ENCODE results near the gene CD6.

The CD6 gene

DNA sequence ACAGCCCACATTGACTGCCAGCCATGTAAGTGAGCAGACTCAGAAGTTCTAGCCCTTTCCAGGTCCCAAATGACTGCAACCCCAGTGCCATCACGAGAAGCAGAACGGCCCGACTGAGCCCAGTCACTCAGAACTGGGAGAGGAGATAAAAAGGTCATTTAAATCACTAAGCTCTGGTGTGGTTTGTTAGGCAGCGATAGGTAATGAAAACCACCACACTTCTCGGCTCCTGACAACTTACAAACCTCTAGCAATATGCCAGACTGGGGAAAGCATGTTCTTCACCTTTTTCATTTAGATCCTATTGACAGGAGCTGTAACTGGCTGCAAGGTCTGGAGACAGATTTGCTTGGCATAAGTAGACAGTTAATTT, 26.2 kb upstream of the CD6 start:
- no peak for DNase-seq (ENCODE audit: extremely low read depth, low read depth)
- TF ChIP-seq, protein P1, sequence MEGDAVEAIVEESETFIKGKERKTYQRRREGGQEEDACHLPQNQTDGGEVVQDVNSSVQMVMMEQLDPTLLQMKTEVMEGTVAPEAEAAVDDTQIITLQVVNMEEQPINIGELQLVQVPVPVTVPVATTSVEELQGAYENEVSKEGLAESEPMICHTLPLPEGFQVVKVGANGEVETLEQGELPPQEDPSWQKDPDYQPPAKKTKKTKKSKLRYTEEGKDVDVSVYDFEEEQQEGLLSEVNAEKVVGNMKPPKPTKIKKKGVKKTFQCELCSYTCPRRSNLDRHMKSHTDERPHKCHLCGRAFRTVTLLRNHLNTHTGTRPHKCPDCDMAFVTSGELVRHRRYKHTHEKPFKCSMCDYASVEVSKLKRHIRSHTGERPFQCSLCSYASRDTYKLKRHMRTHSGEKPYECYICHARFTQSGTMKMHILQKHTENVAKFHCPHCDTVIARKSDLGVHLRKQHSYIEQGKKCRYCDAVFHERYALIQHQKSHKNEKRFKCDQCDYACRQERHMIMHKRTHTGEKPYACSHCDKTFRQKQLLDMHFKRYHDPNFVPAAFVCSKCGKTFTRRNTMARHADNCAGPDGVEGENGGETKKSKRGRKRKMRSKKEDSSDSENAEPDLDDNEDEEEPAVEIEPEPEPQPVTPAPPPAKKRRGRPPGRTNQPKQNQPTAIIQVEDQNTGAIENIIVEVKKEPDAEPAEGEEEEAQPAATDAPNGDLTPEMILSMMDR (IDR thresholded peaks at IDR 0.05; ENCODE audit: low read depth, low read length, missing control alignments): no peak
- H3K4me3 ChIP-seq (replicated peaks; ENCODE audit: low read depth, low read length): no peak overlapping the region

DNA sequence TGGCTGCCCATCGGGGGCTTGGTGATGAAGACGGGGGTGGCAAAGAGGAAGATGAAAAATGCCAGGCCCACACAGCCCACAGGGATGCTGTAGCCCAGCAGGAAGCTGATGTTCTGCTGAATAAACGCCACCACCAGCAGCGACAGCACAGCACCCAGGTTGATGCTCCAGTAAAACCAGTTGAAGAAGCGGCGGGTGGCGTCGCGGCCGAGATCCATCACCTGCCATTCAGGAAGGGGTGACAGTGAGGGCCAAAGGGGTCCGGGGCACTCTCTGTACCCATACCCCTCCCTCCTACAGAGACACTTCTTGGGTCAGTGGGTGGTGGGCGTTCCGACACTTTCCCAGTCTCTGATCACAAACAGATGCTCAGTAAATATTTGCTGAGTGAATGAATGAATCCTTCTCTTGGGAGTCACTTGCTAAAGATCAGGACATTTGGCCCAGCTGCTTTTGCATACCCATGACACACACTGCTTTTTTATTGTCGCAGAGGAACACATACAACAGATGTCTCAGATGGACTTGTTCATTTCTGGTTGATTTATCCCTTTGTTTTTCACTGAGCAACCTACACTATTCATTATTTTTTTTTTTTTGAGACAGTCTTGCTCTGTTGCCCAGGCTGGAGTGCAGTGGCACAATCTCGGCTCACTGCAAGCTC, 24.7 kb upstream of the CD6 start:
- DNase-seq (ENCODE audit: extremely low read depth, low read depth): no peak
- H3K4me3 ChIP-seq (replicated peaks; ENCODE audit: low read depth, low read length): no peak overlapping the region
- TF ChIP-seq, protein P1 (IDR thresholded peaks at IDR 0.05; ENCODE audit: low read depth, low read length, missing control alignments): no peak

DNA sequence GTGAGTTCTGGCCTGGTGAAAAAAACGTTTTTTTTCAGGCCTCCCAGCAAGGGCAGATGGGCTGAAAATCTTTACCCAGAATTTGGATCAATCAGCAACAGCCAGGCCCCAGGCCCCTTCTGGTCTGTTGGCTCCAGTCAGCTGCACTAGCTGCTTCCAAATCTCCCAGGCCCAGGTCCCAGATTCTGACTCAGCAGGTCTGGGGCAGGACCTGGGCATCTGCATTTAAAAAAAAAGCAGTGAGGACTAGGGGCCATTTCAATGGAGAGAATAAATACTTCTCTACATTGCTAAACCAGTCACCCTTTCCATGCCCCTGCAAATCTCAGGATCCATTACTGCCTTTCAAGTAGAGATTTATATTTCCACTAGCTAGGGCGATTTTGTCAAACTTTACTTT, 23.8 kb upstream of the CD6 start:
- DNase-seq (ENCODE audit: extremely low read depth, low read depth): no peak
- TF ChIP-seq, protein P1 (IDR thresholded peaks at IDR 0.05; ENCODE audit: low read depth, low read length, missing control alignments): no peak
- no peak overlapping the region for H3K4me3 ChIP-seq (replicated peaks; ENCODE audit: low read depth, low read length)

DNA sequence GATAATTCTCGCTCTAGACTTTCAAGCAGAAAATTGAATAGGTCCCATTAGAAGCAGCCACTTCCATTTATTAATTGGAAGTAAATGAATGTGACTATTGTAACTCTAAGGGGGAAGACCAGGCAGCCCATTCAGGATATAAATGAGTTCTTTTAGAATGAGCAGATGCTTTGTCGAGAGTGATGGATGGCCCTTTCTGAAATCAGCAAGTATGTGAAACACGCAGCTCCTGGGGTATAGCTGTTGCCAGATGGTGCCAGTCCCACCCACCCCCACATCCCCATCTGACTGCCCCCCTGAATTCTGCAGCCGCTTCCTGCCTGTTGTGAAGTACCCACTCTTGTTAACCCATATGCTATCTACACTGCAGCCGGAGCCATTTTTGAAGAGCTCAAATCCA, 23.2 kb upstream of the CD6 start:
- H3K4me3 ChIP-seq (replicated peaks; ENCODE audit: low read depth, low read length): no peak overlapping the region
- no peak for DNase-seq (ENCODE audit: extremely low read depth, low read depth)
- TF ChIP-seq, protein P1 (IDR thresholded peaks at IDR 0.05; ENCODE audit: low read depth, low read length, missing control alignments): no peak

DNA sequence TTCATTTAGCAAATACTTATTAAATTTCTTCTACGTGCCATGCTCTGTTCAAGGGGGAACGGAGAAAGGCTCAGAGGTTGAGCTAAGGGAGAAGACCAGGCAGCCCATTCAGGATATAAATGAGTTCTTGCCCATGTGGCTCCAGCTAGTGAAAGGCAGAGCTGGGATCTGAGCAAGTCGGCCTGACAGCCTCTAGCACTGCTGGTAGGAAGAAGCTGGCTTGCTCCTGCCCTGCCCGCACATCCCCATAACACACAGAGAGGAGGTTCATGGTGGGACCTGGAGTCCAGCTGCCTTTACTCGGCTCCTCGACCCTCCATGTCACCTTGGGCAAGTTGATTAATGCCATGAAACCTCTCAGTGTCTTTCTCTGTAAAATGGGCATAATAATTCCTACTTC, 21.5 kb upstream of the CD6 start:
- H3K4me3 ChIP-seq (replicated peaks; ENCODE audit: low read depth, low read length): no peak overlapping the region
- TF ChIP-seq, protein P1 (IDR thresholded peaks at IDR 0.05; ENCODE audit: low read depth, low read length, missing control alignments): no peak

DNA sequence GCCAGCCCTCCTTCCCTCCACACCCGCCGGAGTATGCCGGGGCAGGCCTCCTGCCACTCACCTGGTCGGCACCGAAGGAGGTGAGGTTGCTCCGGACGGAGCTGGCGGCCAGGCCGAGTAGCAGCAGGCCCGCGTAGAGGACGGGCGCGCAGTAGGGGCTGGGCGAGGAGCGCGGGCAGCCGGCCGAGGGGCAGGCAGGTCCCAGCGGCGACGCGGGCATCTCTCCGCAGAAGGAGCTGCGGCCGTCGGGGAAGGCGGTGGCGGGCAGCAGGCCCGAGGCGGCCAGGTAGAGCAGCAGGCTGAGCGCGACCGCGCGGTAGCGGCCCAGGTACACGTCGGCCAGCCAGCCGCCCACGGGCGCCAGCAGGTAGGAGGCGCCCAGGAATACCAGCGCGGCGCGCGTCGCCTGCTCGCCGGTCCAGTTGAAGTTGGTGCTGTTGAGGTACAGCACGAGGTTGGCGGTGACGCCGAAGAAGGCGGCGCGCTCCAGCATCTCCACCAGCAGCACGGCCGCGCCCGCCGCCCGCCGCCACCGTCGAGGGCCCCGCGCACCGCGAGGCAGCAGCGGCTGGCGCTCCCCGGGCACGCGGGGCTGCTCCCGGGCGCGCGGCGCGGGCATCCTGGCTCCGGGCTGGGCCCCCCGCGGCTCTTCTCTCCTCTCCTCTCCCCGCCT, 20.4 kb upstream of the CD6 start:
- H3K4me3 ChIP-seq (replicated peaks; ENCODE audit: low read depth, low read length): no peak overlapping the region
- DNase-seq (ENCODE audit: extremely low read depth, low read depth): no peak
- TF ChIP-seq, protein P1 (IDR thresholded peaks at IDR 0.05; ENCODE audit: low read depth, low read length, missing control alignments): no peak

More for the DNA sequence above, 21.5 kb upstream of the CD6 start:
- no peak for DNase-seq (ENCODE audit: extremely low read depth, low read depth)
